Panc1 (cell line): Measurements from ENCODE around the gene POTEI.
"Not testable (repeated sequence)": the region's sequence is repeated elsewhere in the genome, so short reads cannot be mapped to it uniquely, and the experiment has no call there.

Experiments used
- CTCF ChIP-seq: fragments of 450-650 bp; IDR thresholded peaks from 2 replicates; pipeline ENCODE4 v1.5.1; 2017; ENCODE audit warnings: mild to moderate bottlenecking
- POLR2AphosphoS5 ChIP-seq: IDR thresholded peaks from 2 replicates; pipeline ENCODE4 v1.6.1; 2012; ENCODE audit warnings: mild to moderate bottlenecking, low read depth, low read length, moderate library complexity
- TCF7L2 ChIP-seq: IDR thresholded peaks from 2 replicates; pipeline ENCODE4 v1.6.1; 2011; ENCODE audit warnings: mild to moderate bottlenecking, low read depth, low read length, inconsistent platforms
- TF ChIP-seq, protein P1 (sequence below), 2 experiments: IDR thresholded peaks; 2 replicates each; pipeline ENCODE4 v1.6.1; 2011 to 2012; ENCODE audit warnings: low read depth in 2 of 2, control low read depth in 1 of 2, low read length in 1 of 2, mild to moderate bottlenecking in 1 of 2, moderate library complexity in 1 of 2; ENCODE audit not compliant: insufficient read depth in 1 of 2

- TF ChIP-seq, protein P1, sequence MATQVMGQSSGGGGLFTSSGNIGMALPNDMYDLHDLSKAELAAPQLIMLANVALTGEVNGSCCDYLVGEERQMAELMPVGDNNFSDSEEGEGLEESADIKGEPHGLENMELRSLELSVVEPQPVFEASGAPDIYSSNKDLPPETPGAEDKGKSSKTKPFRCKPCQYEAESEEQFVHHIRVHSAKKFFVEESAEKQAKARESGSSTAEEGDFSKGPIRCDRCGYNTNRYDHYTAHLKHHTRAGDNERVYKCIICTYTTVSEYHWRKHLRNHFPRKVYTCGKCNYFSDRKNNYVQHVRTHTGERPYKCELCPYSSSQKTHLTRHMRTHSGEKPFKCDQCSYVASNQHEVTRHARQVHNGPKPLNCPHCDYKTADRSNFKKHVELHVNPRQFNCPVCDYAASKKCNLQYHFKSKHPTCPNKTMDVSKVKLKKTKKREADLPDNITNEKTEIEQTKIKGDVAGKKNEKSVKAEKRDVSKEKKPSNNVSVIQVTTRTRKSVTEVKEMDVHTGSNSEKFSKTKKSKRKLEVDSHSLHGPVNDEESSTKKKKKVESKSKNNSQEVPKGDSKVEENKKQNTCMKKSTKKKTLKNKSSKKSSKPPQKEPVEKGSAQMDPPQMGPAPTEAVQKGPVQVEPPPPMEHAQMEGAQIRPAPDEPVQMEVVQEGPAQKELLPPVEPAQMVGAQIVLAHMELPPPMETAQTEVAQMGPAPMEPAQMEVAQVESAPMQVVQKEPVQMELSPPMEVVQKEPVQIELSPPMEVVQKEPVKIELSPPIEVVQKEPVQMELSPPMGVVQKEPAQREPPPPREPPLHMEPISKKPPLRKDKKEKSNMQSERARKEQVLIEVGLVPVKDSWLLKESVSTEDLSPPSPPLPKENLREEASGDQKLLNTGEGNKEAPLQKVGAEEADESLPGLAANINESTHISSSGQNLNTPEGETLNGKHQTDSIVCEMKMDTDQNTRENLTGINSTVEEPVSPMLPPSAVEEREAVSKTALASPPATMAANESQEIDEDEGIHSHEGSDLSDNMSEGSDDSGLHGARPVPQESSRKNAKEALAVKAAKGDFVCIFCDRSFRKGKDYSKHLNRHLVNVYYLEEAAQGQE (IDR thresholded peaks at IDR 0.05; ENCODE audit: insufficient read depth in 1 of 2, low read depth in 2 of 2, low read length in 1 of 2), result not testable (repeated sequence)
- not testable (repeated sequence) for TF ChIP-seq CTCF, TCF7L2, POLR2AphosphoS5
Measured at GRCh38 chr2:130529545-130529944, 20.4 kb upstream of the POTEI start.
